GM19463 (cell line): ENCODE measurements around the gene FADD.
"Not testable (repeated sequence)": the region's sequence is repeated elsewhere in the genome, so short reads cannot be mapped to it uniquely, and the experiment has no call there.

Experiments
- ATAC-seq: cut with Tn5 transposase; IDR thresholded peaks from one replicate; pipeline ENCODE4 v1.9.1; 2021; ENCODE audit warnings: mild to moderate bottlenecking, moderate library complexity; ENCODE audit not compliant: unreplicated experiment

Gene FADD

DNA sequence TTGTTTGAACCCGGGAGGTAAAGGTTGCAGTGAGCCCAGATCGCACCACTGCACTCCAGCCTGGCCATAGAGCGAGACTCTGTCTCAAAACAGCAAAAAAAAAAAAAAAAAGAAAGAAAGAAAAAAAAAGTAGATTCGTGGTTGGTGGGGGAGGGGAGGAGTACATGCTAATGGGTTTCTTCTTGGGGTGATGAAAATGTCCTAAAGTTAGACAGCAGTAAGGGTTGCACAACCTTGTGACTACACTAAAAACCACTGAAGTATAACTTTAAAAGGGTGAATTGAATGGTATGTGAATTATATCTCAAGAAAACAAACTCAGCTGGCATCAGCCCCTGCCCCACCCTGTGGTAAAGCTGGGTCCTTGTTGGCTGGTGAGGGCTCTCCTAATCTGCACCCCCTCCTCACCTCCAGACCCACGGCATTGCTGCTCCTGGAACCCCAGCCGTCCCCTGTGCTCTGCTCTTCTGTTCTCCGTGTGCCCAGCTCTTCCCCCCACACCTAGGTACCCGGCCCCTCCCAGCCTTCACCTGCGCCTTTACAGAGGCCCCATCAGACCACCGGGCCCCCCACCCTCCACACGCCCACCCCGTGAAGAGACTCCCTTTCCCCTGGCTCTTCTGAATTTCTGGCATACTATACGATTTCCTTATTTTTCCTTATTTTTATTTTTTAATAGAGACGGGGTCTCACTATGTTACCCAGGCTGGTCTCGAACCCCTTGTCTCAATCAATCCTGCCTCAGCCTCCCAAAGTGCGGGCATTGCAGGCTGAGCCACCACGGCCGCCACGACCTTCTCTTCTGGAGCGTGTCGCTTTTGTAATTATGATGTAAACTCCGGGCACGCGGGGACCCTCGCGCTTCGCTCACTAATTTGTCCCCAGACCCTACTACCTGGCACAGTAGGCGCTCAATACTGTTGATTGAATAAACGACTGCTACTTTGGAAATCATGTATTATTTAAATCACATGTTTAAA lies 924 bp upstream of the FADD start:
- ATAC-seq: no peak

DNA sequence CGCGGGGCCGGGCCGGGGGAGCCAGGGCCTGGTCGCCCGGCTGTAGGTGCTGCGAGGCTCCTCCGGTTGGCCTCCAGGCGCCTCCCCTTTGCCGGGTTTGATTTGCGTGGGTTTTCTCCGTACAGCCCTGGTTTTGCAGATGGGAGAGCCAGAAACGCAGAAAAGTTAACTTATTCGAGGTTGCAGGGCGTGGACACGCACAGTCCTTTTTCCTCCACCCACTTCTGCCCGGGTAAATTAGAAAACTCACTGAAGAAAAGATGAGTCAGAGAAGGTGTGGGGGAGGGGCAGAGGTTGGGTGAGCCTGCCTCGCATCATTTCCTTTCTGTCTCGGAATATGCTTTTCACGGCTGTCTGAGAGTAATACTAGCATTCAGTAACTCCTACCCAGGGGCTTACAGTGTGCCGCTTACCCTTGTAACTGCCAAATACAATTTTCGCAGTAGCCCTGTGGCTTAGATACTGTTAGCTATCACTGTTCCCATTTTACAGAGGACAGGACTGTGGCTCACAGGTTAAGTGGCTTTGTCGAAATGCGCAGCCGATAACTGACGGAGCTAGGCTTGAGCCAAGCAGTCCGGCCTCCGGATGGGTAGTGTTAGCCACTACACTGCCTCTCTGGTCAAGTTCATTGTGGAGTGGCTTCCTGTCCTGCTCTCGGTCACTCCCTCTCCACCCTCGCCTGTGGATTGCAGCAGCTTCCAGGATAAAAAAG lies 812 bp downstream of the FADD start:
- ATAC-seq: peak; percentile 24

DNA sequence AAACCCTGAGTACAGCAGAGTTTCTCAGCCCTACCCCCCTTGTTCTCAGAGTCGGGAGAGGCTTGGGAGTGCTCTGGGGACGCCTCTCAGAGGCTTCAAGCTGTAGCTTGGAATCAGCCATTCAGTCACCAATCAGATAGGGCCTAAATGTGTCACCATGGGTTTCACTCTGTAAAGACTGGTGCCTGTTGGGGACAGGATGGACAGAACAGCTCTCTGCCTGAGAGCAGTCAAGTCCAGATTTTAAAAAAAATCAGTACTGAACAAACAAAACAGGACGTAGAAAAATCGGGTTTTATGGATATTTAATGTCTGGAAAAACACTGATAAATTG lies 1.3 kb downstream of the FADD start:
- ATAC-seq: no peak

DNA sequence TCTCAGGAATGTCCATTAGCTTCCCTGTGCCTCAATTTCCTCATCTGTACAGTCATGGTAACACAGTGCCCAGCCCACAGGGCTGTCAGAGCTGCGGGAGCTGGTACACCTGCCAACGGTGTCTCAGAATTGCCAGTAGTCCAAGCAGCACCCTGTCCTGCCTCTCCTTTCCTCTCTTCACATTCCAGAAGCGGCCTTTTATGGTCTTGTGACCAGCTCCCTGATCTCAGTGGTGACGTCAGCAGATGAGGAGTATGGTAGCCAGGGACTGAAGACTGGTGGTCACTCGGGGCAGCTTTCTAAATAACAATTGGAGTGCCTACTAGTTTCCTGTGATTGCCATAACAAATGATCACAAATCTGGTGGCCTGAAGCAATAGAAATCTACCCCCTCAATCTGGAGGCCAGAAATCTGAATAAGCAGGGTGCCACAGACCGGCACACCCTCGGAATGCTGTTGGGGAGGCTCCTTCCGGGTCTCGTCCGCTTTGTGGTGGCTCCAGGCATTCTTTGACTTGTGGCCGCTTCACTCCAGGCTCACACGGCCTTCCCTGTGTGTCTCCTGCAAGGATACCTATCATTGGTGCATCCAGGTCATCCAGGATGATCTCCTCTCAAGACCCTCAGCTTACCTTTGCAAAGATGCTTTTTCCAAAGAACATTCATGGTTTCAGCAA lies 2.1 kb downstream of the FADD start:
- ATAC-seq: no peak

DNA sequence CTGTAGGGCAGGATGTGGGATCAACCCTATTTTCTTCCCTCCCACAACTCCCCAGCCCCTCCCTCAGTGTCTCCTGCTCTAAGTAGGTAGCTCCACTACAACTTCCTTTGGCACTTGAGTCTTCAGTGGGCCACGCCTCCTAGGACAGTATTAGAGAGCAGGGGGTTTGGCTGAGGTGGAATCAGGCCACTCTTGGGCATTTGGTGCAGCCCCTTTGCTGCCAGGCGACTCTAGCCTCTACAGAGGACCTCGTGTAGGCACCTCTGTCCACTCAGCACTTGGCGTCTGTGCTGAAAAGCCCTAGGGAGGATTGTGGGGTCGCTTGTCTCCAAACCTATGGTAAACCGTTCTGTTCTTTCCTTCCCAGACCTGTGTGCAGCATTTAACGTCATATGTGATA lies 2.7 kb downstream of the FADD start:
- ATAC-seq: no peak

DNA sequence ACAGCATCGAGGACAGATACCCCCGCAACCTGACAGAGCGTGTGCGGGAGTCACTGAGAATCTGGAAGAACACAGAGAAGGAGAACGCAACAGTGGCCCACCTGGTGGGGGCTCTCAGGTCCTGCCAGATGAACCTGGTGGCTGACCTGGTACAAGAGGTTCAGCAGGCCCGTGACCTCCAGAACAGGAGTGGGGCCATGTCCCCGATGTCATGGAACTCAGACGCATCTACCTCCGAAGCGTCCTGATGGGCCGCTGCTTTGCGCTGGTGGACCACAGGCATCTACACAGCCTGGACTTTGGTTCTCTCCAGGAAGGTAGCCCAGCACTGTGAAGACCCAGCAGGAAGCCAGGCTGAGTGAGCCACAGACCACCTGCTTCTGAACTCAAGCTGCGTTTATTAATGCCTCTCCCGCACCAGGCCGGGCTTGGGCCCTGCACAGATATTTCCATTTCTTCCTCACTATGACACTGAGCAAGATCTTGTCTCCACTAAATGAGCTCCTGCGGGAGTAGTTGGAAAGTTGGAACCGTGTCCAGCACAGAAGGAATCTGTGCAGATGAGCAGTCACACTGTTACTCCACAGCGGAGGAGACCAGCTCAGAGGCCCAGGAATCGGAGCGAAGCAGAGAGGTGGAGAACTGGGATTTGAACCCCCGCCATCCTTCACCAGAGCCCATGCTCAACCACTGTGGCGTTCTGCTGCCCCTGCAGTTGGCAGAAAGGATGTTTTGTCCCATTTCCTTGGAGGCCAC lies 3.3 kb downstream of the FADD start:
- ATAC-seq: no peak

DNA sequence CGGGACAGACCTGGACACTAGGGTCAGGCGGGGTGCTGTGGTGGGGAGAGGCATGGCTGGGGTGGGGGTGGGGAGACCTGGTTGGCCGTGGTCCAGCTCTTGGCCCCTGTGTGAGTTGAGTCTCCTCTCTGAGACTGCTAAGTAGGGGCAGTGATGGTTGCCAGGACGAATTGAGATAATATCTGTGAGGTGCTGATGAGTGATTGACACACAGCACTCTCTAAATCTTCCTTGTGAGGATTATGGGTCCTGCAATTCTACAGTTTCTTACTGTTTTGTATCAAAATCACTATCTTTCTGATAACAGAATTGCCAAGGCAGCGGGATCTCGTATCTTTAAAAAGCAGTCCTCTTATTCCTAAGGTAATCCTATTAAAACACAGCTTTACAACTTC lies 3.9 kb downstream of the FADD start:
- no peak for ATAC-seq

DNA sequence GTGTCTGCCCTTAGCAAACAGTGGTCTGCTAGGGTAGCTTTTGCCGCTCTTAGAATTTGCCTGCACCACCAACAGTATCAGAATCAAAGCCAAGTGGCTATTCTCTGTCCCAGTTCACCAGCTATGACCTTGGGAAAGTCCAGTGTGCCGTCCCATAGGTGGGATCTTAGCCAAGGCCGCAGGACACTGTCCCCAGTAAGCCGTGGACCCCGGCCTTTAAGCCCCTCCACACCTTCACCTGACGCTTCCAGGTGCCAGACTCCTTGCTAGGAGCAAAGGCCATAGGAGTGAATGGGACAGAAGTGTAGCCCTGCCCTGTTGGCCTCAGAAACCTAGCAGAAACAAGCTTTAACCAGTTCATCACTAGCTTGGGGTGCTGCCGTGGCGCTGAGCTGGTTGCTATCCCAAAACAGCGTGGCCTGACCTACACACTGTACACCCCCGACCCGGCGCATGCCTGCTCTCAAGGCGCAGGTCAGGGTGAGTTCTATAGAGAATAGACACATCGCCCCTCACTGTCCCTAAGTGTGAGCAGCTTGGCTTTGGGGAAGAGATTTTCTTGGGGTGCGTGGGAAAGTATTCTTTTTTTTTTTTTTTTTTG lies 4.5 kb downstream of the FADD start:
- ATAC-seq: no peak

DNA sequence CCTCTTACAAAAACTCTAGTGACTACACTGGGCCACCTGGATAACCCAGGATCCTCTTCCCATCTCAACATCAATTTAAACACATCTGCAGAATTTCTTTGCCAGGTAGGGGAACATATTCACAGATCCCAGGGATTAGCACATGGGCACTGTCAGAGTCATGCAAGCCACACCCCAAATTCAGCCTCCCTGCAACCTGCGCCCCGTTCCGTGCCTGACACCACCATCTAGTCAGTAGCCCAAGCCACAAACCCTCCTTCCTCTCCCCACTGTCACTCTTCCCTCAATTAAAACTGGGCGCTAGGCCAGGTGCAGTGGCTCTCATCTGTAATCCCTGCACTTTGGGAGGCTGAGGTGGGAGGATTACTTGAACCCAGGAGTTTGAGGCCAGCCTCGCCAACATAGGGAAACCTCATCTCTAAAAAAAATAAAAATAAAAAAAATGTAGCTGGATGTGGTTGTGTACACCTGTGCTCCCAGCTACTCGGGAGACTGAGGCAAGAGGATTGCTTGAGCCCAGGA lies 6.4 kb downstream of the FADD start:
- ATAC-seq: no peak

DNA sequence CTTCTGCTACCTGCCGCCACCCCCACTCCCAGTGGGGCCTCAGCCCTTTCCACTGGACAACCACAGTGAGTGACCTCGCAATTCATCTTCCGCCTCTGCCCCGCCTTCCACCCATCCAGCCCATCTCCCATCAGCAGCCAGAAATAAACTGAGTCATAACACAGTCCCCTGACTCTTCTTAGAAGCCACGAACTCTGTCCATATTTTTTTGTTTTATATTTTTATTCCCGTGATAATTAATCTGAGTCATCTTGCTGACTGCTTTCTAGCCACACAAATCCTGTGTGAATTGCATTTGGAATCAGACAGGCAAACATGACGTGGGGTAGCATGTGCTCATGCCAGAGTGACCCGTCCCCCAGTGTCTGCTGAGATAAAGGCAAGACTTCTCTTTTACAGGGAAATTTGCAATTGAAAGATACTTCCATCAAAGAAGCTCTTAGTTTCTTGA lies 7.0 kb downstream of the FADD start:
- ATAC-seq: no peak

DNA sequence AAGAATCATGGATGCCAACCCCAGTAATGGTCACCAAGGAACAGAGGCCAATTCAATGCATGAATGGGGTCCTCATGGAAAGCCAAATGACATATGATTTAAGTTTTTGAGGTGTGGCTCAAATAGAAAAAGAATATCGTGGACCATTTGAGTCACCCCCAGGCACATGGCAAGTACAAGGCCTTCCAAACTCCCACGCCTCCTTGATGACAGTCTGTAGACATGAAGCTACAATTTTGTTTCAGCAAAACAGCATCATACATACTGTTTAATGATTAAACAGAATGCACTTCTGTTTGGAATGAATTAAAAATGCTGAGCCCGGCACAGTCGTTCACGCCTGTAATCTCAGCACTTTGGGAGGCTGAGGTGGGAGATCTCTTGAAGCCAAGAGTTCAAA lies 7.4 kb downstream of the FADD start:
- no peak for ATAC-seq

DNA sequence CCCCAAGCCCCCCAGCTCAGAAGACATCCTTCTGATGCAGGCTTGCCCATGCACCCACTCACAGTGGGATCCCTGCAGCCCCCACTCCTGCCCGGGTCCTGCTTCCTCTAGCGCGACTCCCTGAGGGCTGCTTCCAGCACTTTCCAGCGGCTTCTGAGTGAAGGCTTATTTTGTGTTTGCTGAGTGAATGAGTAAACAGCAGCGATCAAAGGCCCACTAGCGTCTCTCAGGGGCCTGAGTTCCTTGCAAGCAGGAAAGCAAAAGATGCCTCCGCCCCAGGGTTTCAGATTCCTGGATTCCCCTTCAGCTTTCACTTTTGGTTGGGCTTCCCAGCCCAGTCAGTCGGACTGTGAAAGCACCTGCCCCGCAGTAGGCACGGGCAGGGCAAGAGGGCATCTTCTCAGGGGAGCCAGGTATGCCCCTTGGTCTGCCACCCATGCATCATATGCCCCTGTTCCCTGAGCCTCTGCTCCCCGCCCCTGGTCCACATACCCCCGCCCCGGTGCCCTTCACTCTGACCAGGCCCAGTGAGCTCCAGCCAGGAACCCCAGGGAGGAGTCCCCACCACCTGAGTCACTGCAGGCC lies 9.2 kb downstream of the FADD start:
- no peak for ATAC-seq

DNA sequence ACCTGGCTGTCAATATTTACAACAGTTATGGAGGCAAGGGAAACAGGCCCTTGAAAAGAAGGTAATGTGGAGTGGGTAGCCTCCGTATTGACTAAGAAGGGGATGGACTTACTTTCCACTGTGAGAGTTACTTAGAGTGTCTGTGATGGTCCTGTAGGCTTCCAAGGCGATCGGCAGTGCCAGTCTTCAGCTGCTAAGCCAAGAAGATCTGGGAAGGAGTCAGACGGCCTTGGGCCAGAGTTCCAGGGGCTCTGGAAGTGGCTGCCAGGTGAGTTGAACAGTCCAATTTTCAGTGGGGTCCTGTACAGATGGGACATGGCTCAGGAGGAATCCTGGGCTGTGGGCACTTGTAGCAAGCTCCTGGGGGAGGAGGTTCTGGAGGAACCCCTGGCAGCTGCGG lies 14.3 kb downstream of the FADD start:
- not testable (repeated sequence) for ATAC-seq

DNA sequence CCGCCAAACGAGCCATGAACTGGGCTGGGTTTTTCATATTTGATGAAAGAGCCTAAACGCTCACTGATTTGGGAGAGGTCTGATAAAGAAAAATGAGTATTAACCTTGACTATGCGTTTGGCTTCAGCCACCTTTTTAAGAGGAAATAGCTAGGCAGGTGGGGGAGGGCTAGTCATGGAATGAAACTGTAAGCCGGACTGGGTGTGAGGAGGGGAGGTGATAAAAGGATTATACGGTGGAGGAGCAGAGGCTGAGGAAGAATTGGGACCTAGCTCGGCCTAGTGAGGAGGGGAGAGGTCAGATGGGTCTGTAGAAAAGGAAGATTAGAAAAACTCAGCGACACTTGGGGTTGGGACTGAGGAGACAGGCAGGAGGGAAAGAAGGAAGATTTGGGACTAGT lies 15.0 kb downstream of the FADD start:
- not testable (repeated sequence) for ATAC-seq

DNA sequence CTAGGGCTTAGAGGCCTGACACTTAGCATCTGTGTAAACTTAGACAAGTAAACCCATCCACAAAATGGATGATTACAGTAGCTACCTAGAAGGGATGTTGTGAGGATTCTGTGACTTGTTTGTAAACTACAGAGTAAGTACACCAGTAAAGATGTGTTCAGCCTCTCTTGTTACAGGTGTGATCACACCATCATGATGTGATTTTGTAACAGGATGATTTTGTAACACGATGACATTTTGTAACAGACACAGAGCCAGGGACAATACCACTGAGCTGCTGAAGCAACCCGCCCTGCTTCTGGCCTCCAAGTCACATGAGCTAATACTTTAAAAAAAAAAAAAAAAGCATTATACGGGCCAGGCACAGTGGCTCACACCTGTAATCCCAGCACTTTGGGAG lies 17.0 kb downstream of the FADD start:
- ATAC-seq: no peak

DNA sequence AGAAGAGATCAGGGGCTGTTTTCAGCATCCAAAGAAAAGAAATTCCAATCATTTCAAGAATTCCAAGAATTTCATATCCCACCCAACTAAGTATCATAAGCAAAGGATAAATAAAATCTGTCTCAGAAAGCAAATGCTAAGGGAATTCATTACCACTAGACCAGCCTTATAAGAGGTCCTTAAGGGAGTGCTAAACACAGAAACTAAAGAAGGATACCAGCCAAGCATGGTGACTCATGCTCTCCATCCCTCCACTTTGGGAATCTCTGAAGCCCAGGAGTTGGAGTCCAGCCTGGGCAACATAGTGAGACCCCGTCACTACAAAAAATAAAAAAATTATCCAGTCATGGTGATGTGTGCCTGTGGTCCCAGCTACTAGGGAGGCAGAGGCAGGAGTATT lies 17.8 kb downstream of the FADD start:
- no peak for ATAC-seq

DNA sequence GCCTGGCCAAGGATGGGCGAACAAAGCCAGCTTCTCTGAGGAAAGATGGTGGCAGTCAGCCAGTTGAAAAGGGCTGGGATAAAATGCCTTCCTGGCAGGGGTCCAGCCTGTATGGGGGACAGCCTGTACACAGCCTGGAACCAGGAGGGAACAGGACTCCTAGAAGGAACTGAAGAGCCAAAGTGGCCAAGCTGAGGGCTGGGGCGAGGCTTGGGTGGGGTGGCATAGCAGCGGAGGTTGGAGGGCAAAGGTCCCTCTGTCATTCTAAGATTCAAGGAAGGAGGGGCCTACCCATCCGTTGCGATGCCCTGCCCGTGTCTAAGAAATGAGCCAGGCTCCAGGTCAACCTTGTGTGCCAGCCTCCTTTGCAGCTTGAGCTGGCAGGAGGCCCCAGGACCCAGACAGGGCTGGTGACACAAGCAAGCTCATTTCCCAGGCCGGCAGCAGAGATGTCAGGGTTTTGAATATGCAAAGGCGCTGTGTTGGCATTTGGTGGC lies 22.6 kb downstream of the FADD start:
- no peak for ATAC-seq

DNA sequence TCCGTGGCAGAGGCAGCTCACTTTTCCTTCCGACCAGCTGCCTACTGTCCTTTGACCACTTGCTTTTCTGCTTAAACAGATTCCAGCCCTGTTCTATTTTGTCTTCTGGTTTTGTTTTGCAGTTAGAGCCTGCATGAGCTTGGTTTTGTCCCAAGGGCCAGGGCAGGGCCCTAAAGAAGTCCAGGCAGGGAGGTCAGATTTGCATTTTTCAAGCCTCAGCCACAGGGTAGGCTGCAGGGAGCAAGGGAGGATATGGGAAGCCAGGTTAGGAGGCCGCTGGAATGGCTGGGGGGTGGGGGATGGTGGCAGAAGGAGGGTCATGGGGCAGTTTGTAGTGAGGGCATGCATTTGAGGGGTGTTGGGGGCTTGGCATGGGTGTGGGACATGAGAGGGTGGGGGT lies 23.1 kb downstream of the FADD start:
- no peak for ATAC-seq

DNA sequence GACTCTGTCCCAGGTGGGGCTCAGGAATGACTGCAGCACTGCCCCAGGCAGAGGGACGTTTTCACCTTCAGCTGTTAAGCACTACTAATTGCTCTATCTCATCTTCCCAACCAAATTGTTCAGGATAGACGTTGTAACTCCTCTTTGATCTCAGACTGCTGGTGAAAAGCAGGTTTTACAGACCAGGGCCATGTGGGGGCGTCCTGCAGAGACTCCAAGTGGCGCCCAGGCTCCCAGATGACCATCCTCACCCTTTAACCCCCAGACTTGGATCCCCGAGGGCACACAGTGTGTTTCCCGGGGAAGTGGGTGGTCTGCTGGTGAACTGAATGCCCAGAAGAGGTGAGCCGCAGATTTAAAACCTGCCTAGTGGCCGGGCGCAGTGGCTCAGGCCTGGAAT lies 23.9 kb downstream of the FADD start:
- ATAC-seq: no peak

DNA sequence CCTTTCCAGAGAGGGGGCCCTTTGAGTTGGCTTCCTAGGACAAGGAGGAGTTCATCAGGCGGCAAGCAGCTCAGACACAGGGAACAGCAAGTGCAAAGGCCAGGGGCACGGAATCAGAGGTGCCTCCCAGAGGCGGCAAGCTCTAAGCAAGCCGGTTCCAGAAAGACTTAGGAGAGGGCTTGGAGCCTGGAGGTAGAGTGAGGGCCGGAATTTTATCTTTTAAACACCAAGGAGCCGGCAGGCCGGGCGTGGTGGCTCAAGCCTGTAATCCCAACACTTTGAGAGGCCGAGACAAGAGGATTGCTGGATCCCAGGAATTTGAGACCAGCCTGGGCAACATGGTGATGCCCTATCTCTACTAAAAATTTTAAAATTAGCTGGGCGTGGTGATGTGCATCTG lies 26.6 kb downstream of the FADD start:
- no peak for ATAC-seq
